Activated CD4-positive, alpha-beta T cell treated with anti-CD3 and anti-CD28 coated beads for 24 hours (primary cell): ENCODE results near the gene RPA4.
"Not testable (repeated sequence)": the region's sequence is repeated elsewhere in the genome, so short reads cannot be mapped to it uniquely, and the experiment has no call there.

Experiments
- DNase-seq, 2 donors: peaks; one replicate each; pipeline ENCODE4 v3.0.0-alpha.2; 2020; ENCODE audit warnings: low read depth in 2 of 2

The RPA4 gene

GRCh38 chrX:96883608-96884007 is at the start of gene RPA4:
RPA4 (plus strand) TSS chrX:96883908; CDS start chrX:96884311, 403 bp downstream.
- DNase-seq, result no peak

- no peak for DNase-seq
Observed at GRCh38 chrX:96834137-96834536, 49.6 kb upstream of the RPA4 start.

GRCh38 chrX:96835660-96836289 is 47.9 kb upstream of the RPA4 start:
- DNase-seq, result no peak

- no peak for DNase-seq
Observed at GRCh38 chrX:96837808-96838207, 45.9 kb upstream of the RPA4 start.

- no peak for DNase-seq
Observed at GRCh38 chrX:96838537-96838936, 45.2 kb upstream of the RPA4 start.

GRCh38 chrX:96841325-96841724 is 42.4 kb upstream of the RPA4 start:
- no peak for DNase-seq

GRCh38 chrX:96841866-96842265 is 41.8 kb upstream of the RPA4 start:
- not testable (repeated sequence) for DNase-seq

GRCh38 chrX:96843566-96843965 is 40.1 kb upstream of the RPA4 start:
- DNase-seq, result no peak

GRCh38 chrX:96846841-96847240 is 36.9 kb upstream of the RPA4 start:
- no peak for DNase-seq

GRCh38 chrX:96859422-96859821 is 24.3 kb upstream of the RPA4 start:
- not testable (repeated sequence) for DNase-seq

- DNase-seq, result no peak
Observed at GRCh38 chrX:96861218-96861617, 22.5 kb upstream of the RPA4 start.

GRCh38 chrX:96861661-96862060 is 22.0 kb upstream of the RPA4 start:
- no peak for DNase-seq

GRCh38 chrX:96884027-96884426 is 319 bp downstream of the RPA4 start:
- DNase-seq, result no peak

- no peak for DNase-seq
Observed at GRCh38 chrX:96889726-96890125, 6.0 kb downstream of the RPA4 start.

- DNase-seq, result no peak
Observed at GRCh38 chrX:96906741-96907140, 23.0 kb downstream of the RPA4 start.

GRCh38 chrX:96907516-96908272 is 24.0 kb downstream of the RPA4 start:
- DNase-seq, result no peak

GRCh38 chrX:96909291-96909690 is 25.6 kb downstream of the RPA4 start:
- no peak for DNase-seq

GRCh38 chrX:96918864-96919263 is 35.2 kb downstream of the RPA4 start:
- DNase-seq, result no peak

GRCh38 chrX:96919672-96920071 is 36.0 kb downstream of the RPA4 start:
- no peak for DNase-seq

GRCh38 chrX:96924581-96924980 is 40.9 kb downstream of the RPA4 start:
- no peak for DNase-seq

- DNase-seq, result no peak
Observed at GRCh38 chrX:96929036-96929435, 45.3 kb downstream of the RPA4 start.
